ENCODE measurements around the gene MAP2K5.
"Not testable (repeated sequence)": the region's sequence is repeated elsewhere in the genome, so short reads cannot be mapped to it uniquely, and the experiment has no call there.

MAP2K5 gene

GRCh38 chr15:67670647-67671305, 128.3 kb downstream of the MAP2K5 start:
- in situ Hi-C loops (cut with HindIII; ENCODE audit: low sequenced_read_pairs), result no loop called here
- no peak for DNase-seq (ENCODE audit: low read depth, low spot score)
- no peak for TF ChIP-seq CTCF (IDR thresholded peaks at IDR 0.05; ENCODE audit: low read depth, low read length)
- no peak overlapping the region for H3K4me3 ChIP-seq (ENCODE audit: low read depth, low read length)

GRCh38 chr15:67672834-67673233, 130.3 kb downstream of the MAP2K5 start:
- H3K4me3 ChIP-seq (ENCODE audit: low read depth, low read length); in situ Hi-C loops (cut with HindIII; ENCODE audit: low sequenced_read_pairs); DNase-seq (ENCODE audit: low read depth, low spot score): not testable (repeated sequence)

- H3K4me3 ChIP-seq (ENCODE audit: low read depth, low read length), result no peak overlapping the region
- in situ Hi-C loops (cut with HindIII; ENCODE audit: low sequenced_read_pairs), result no loop called here
- DNase-seq (ENCODE audit: low read depth, low spot score), result no peak
- TF ChIP-seq CTCF (IDR thresholded peaks at IDR 0.05; ENCODE audit: low read depth, low read length), result no peak
Measured at GRCh38 chr15:67674983-67675382, 132.5 kb downstream of the MAP2K5 start.

- TF ChIP-seq CTCF (IDR thresholded peaks at IDR 0.05; ENCODE audit: low read depth, low read length), result no peak
- no peak for DNase-seq (ENCODE audit: low read depth, low spot score)
- in situ Hi-C loops (cut with HindIII; ENCODE audit: low sequenced_read_pairs), result no loop called here
- H3K4me3 ChIP-seq (ENCODE audit: low read depth, low read length), result no peak overlapping the region
Measured at GRCh38 chr15:67678089-67678488, 135.6 kb downstream of the MAP2K5 start.

GRCh38 chr15:67678993-67679392, 136.5 kb downstream of the MAP2K5 start:
- DNase-seq (ENCODE audit: low read depth, low spot score), result no peak
- no peak for TF ChIP-seq CTCF (IDR thresholded peaks at IDR 0.05; ENCODE audit: low read depth, low read length)
- no peak overlapping the region for H3K4me3 ChIP-seq (ENCODE audit: low read depth, low read length)
- in situ Hi-C loops (cut with HindIII; ENCODE audit: low sequenced_read_pairs), result no loop called here

- in situ Hi-C loops (cut with HindIII; ENCODE audit: low sequenced_read_pairs), result no loop called here
- no peak for TF ChIP-seq CTCF (IDR thresholded peaks at IDR 0.05; ENCODE audit: low read depth, low read length)
- no peak overlapping the region for H3K4me3 ChIP-seq (ENCODE audit: low read depth, low read length)
- no peak for DNase-seq (ENCODE audit: low read depth, low spot score)
Measured at GRCh38 chr15:67680641-67681040, 138.1 kb downstream of the MAP2K5 start.

GRCh38 chr15:67685008-67685599, 142.6 kb downstream of the MAP2K5 start:
- no peak overlapping the region for H3K4me3 ChIP-seq (ENCODE audit: low read depth, low read length)
- TF ChIP-seq CTCF (IDR thresholded peaks at IDR 0.05; ENCODE audit: low read depth, low read length), result no peak
- peak; percentile 28 for DNase-seq (ENCODE audit: low read depth, low spot score)
- in situ Hi-C loops (cut with HindIII; ENCODE audit: low sequenced_read_pairs), result no loop called here
